Measurements from ENCODE around the gene KLK11.

The KLK11 gene

GRCh38 chr19:51027126-51027806 is 850 bp upstream of the KLK11 start:
- no peak for DNase-seq

GRCh38 chr19:51025809-51026553 is 435 bp downstream of the KLK11 start:
- DNase-seq: no peak

DNA sequence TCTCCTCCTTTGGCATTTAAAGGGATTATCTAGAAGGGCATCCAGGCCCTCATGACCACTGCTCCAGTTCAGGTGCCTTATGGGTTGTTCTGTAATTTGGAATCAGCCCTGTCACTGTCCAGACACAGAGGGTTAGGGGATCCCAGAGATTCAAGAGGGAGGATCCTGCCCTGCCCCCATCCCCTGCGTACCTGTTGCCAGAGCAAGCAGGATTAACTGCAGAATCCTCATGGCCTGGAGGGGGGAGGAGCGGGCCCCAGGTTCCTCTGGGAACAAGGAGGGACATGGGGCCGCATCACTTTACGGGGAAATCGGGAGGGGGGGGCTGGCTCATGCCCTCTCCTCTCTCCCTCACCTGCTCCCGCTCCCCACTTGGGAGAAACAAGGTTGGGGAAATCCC is 1.0 kb downstream of the KLK11 start:
- no peak for DNase-seq

DNA sequence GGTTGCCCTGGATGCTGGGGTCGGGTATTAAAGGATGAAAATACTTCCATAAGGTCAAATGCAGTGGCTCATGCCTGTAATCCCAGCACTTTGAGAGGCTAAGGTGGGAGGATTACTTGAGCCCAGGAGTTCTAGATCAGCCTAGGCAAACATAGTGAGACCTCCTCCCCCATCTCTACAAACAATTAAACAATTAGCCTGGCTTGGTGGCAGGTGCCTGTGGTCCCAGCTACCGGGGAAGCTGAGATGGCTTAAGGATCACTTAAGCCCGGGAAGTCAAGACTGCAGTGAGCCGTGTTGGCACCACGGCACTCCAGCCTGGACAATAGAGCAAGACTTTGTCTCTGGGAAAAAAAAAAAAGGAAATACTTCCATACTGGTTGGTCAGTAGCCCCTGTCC is 1.5 kb downstream of the KLK11 start:
- no peak for DNase-seq

GRCh38 chr19:51023946-51024345 is 2.5 kb downstream of the KLK11 start:
- DNase-seq: no peak

DNA sequence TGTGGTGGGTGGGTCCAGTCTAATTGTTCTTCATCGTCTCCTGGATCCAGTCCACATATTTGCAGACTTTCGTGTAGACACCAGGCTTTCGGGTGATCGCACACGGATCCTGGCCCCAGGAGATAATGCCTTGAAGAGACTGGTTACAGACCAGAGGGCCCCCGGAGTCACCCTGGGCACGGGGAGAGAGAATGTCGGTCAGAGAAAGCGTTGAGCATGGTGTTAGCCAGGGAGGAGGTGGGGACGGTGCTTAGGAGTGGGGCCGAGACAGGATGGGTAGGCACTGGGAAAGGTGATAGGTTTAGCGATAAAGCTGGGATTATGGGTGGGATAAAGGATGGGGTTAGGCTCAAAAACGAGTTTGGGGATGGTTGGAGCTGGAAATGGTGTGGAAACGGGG is 3.9 kb downstream of the KLK11 start:
- DNase-seq: no peak

DNA sequence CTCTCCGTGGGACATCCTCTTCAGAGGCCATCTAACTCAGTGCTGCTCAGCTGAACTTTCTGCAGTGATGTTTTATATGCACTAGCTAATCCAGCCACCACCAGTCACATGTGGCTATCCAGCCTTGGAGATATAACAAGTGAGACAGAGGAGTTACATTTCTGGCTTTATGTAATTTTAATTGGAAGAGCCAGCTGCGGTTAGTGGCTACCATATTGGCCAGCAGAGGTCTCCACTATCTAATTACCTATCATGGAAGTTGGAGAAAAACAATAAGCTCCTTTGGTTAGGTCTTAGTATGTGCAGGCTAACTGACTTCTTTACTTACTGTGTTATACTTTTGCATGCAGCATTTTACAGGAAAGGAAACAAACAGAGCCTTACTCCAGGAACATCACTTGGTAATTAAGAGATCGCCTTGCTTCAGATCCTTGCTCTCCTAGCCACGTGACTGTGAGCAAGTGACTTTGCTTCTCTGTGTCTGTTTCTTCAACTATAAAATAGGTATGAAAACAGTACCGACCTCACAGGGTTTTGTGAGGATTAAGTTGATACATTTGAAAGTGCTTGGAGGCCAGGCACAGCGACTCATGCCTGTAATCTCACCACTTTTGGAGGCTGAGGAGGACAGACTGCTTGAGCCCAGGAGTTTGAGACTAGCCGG is 5.3 kb downstream of the KLK11 start:
- no peak for DNase-seq

DNA sequence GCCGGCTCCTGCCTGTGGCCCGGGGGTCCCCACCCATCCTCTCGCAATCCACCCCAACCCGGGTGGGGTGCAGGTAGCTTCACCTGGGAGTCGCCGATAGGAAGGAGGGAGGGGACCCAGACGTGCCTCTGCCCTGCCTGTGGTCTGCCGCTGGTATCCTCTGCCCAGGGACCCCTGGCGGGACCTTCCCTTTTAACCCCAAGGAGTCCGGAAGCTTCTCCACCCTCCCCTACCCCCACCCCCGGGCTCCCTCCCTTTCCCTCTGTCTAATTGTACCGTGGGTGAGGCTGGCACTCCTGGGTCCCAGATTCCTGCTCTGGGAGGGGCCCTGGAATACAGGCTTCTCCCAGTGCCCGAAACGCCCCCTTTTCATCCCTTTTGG is 6.9 kb downstream of the KLK11 start, which contains the start of gene KLK10:
KLK10 (minus strand) TSS at position 166 of the 382 bp plus-strand sequence. CDS start 579 bp downstream, outside the sequence.
- DNase-seq: no peak

- DNase-seq: no peak
These were observed 7.5 kb downstream of the KLK11 start for GRCh38 chr19:51018745-51019543.

DNA sequence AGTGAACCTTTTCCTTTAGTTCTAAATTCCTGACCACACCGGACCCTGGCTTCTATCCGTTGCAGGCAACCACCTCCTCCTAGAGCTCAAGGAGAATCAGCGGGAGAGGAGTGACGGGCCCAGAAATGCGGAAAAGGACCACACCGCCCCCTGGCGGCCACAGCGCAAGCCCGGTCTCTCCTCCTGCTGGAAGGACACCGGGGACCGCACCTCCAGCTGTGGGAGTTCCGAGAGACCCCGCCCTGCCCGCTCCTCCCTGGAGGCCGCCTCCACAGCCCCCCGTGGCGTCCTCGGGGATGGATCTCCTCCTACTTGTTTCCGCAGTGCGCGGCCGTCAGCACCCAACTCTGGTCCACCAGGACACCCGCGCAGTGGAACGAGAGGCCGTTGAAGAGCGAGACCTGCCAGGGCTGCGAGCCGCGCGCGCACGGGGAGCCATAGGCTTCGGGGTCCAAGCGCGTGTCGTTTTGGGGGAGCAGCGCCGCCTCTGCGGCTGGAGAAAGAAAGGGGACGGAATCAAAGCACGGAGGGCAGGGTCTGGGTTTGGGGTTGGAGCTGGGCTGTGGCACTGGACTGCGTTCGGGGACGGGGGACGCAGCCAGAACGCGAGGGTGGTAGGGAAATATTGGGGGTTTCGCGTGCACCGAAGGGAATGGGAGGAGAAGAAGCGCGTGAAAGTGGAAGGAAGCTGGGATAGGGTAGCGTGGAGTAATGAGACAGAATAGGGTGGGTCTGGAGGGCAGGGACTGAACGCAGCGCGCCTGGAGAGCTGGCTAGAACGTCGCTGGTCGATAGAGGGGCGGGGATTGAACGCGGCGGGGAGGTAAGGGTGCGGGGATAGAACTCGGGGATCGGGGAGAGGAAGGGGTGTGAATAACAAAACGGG is 9.4 kb downstream of the KLK11 start:
- DNase-seq: peak; percentile 57

- no peak for DNase-seq
These were observed 10.6 kb downstream of the KLK11 start for GRCh38 chr19:51015691-51016267.

DNA sequence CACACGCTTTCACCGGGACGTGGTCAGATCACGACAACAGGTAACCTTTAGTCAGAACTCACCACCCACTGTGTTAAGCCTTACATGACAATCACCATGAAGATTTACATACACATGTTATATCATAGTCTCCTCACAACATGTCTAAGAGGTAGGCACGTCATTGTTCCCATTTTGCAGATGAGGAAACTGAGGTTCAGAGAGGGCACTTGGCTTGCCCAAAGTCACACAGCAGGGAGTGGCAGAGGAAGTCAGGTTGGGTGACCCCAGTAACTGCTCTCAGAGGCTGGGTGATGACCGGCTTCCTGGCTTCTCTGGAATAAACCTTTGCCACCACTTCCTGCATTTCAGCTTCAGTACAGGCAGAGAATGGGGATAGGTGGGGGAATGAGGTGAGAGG is 12.2 kb downstream of the KLK11 start:
- DNase-seq: no peak

DNA sequence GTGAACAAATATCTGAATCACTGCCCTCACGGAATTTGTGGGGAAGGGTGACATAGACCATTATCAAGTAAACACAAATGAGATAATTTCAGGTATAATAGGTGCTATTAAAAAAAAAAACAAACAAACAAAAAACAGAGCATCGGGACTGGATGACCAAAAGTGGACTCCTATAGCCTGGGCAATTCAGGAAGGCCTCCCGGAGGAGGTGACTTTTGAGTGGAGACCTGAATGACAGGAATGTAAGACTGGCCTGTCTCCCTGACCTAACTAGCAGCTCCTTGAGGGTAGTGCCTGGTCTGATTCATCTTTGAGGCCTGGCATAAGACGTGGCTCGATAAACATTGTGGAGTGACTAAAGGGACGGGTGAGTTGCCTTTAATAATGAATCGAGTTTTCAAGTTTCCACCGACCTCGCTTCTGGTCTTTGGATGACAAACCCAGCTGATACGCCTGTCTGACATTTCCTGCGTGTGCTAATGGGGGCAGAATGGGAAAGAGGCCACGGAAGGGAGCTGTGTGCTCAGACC is 13.7 kb downstream of the KLK11 start:
- DNase-seq: no peak

- DNase-seq: no peak
These were observed 16.2 kb downstream of the KLK11 start for GRCh38 chr19:51010066-51010795.

GRCh38 chr19:51009061-51009891 is 17.1 kb downstream of the KLK11 start:
- DNase-seq: no peak

GRCh38 chr19:51007488-51007887 is 18.9 kb downstream of the KLK11 start:
- DNase-seq: no peak

- DNase-seq: no peak
These were observed 20.0 kb downstream of the KLK11 start for GRCh38 chr19:51006406-51006805.

DNA sequence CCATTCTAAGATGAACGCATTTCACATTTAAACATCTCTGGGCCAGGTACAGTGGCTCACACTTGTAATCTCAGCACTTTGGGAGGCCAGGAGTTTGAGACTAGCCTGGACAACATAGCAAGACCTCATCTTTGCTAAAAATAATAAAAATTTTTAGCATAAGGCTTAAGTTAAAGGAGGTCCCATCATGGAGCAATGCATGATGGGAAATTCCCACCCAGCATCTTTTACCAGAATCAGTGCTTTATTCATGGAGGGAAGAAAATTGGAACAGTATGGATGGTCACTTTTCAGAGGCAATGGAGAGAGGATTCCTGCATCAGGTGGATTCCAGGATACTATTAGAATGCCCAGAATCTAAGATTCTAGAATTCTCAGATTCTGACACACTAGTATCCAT is 21.2 kb downstream of the KLK11 start:
- no peak for DNase-seq

DNA sequence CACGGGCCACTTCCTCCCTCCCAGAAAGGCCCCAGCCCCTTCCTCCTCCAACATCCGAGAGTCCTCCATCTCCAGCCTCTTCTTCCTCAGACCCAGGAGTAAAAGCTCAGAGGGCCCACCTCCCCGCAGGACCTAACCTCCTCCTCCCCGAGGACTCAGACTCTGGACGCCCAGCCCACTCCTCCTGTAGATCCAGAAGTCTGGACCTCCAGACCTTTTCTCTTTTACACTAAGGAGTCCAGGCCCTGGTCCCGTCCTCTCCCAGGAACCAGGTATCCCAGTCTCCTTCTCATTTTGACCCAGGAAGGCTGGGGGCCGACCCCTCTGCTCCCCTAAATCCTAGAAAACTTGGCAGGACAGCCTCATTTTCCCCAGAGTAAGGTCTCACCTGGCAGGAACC is 23.1 kb downstream of the KLK11 start:
- no peak for DNase-seq

Data from stimulated activated CD4-positive, alpha-beta T cell treated with anti-CD3 and anti-CD28 coated beads, Interleukin-4, amount 100 ng/mL, for 24 hours (primary cell).